ENCODE measurements around the gene BLOC1S4.

Gene BLOC1S4

DNA sequence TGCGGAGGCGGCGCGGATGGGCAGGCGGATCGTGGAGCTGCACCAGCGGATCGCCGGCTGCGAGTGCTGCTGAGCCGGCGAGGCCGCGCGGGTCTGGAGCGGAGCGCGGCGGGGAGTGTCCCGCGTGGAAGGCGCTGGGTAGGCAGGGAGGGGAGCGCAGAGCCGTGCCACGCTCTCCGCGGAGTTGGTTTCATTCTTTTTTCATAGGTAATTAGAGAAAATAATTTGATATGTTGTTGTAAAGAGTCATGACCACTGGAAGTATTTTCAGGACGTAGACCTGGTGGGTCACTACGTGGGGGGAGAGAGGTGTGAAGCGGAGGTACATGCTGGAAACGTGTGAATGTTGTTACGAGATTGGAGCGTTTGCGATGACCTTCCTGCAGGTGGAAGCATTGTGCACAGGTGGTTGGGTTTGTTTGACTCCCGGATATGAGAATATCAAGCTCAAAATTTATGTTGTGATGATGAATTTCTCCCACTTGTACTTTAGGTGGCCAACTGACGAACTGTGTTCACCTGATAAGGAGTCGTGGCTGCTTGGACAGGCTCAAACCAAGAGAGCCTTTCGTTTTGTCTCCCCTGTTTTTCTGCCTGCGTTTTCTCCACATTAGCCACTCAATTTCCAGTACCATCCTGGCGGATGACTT, 41.3 kb upstream of the BLOC1S4 start:
- no peak for DNase-seq (ENCODE audit: extremely low read depth, low read depth)

DNA sequence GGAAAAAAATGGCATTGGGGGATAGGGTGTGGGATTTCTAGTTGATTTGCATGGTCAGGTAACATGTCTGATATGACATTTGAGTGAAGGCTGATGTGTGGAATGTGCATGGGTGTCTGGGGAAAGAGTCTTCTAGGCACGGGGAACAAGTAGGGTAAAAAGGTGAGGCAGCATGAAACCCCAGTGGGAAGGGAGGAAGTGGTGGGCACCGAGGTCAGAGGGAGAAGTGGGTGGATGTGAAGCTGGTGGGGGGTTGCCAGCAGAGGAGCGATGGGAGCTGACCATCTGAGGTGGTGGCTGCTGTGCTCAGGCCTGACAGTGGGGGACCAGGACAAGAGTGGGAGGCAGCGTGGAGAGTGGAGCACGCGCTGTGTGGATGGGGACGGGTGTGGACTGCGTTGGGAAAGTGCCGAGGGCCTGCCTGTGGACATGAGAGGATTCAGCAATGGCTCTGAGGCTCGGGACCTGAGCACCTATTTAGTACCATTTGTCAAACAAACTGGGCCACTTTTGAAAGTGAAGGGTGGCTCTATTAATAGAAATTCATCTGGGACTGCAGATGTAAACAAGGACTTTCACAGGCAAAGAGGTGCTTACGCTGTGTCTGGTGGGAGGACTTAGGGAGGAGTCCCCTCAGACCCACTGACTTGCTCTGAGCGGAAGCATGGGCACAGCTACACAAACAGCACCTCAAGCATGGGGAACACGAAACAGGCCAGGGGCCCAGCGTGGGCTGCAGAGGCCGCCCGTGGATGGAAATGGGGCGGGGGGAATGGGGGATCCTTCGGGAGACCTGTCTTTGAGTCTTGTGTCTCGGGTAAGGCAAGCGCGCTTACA, 39.0 kb upstream of the BLOC1S4 start:
- DNase-seq (ENCODE audit: extremely low read depth, low read depth): no peak
- TF ChIP-seq, protein P1, sequence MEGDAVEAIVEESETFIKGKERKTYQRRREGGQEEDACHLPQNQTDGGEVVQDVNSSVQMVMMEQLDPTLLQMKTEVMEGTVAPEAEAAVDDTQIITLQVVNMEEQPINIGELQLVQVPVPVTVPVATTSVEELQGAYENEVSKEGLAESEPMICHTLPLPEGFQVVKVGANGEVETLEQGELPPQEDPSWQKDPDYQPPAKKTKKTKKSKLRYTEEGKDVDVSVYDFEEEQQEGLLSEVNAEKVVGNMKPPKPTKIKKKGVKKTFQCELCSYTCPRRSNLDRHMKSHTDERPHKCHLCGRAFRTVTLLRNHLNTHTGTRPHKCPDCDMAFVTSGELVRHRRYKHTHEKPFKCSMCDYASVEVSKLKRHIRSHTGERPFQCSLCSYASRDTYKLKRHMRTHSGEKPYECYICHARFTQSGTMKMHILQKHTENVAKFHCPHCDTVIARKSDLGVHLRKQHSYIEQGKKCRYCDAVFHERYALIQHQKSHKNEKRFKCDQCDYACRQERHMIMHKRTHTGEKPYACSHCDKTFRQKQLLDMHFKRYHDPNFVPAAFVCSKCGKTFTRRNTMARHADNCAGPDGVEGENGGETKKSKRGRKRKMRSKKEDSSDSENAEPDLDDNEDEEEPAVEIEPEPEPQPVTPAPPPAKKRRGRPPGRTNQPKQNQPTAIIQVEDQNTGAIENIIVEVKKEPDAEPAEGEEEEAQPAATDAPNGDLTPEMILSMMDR (IDR thresholded peaks at IDR 0.05; ENCODE audit: low read depth, low read length): no peak

More for the DNA sequence above, 41.3 kb upstream of the BLOC1S4 start:
- TF ChIP-seq, protein P1 (IDR thresholded peaks at IDR 0.05; ENCODE audit: low read depth, low read length): peak; percentile 27

DNA sequence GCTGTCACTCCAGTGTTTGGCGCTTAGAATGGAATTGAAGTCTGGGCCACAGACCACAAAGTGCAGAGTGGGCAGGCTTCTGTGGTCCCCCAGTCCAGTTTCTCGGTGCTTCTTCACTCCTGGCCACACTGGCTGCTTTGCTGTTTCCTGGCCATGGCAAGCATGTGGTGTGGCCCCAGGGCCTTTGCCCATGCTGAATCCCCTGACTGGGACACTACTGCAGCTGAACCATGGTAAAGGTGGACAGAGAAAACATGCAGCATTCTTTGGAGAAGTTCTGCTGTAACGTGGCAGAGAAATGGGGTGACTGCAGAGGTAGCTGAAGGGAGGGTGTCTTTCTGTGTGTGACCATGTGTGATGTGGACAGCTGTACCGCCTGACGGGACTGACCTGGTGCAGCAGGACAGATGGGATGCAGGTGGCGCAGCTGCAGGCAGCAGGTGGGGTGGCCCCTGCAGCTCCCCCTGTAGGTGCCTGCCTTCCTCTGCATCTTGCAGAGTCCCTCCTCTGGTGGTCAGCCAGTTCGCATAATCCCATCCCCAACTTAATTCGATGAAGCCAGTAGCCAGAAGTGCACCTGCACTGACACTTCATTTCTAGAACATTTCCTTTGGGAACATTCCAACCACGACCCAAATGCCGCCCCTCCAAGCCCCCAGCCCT, 35.5 kb upstream of the BLOC1S4 start:
- DNase-seq (ENCODE audit: extremely low read depth, low read depth): no peak
- TF ChIP-seq, protein P1 (IDR thresholded peaks at IDR 0.05; ENCODE audit: low read depth, low read length): no peak; the same call in 1 of the 2 replicates

DNA sequence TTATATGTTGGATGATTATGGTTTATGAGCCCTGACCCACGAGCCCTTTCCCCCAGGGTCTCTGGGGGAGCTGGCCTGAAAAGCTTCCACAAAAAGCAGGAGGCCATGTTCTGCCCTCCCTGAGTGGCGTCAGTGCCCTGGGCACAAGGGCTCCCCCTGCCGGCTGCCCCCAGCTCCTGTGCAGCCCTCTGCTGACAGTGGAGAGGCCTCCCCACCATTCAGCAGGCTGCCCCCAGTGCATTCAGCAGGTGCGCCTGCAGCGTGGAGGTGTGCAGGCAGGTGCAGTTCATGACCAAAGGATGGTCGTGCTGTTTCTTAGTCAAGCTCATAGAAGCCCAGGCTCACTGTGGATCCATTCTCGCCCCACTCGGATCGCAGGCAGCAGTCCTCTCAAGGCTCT, 34.8 kb upstream of the BLOC1S4 start:
- DNase-seq (ENCODE audit: extremely low read depth, low read depth): no peak

DNA sequence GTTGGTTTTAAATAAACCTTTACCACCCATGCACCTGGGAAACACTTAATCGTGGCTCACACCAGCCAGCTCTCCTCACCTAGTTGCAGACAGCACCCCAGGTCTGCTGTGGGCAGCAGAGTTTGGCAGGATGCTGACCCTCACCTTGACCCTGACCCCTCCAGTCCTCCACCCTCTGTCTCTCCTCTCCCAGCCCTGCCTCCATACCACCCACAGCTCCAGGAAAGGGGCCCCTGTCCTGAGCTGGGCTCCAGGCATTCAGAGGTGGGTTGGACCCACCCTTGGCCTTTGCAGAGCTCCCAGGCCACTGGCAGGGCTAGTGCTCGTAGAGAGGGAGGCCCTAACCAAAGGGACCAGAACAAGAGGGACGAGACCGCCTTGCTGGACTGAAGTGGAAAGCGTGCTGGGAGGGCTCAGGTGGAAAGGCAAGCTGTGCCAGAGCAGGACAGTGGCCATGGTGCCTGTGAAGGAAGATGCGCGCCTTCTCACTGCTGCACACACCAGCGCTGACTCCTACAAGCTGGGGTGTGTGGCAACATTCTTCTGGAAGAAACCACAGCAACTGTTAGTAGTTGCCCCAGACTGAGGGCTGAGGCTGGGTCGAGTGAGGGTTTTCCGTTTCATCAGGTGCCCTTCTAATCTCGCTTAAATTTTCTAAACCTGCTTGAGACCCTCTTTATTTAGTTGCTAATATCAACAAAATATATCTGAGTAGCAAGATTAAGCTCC, 32.9 kb upstream of the BLOC1S4 start:
- TF ChIP-seq, protein P1 (IDR thresholded peaks at IDR 0.05; ENCODE audit: low read depth, low read length): no peak
- no peak for DNase-seq (ENCODE audit: extremely low read depth, low read depth)

More for the DNA sequence above, 34.8 kb upstream of the BLOC1S4 start:
- TF ChIP-seq, protein P1 (IDR thresholded peaks at IDR 0.05; ENCODE audit: low read depth, low read length): no peak

DNA sequence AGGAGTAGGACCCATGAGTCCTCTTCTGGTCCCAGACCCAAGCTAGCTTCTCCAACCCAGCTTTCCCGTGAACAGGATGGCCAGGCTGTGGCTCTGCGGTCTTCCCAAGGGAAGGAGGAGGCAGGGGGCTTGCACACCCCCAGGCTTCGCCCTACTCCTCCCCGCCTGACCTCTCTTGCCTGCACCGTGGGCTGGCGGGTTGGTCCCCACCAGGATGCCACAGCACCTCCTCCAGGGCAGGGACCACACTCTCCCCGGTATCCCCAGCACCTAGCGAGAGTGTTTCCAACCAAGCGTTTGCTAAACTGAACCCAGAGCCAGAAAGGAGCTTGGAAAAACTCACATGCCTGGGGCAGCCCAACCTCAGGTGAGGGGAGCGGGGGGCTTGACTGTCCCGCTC, 31.3 kb upstream of the BLOC1S4 start:
- TF ChIP-seq, protein P1 (IDR thresholded peaks at IDR 0.05; ENCODE audit: low read depth, low read length): no peak
- no peak for DNase-seq (ENCODE audit: extremely low read depth, low read depth)
